GM12878 (cell line): ENCODE results near the gene NEK11. TPM values are rescaled to one million over a fixed set of nuclear protein-coding genes. Genes with fewer than 3 reads are reported as not detected.

Experiments
- ATAC-seq: fragments of 200-7000 bp; cut with Tn5 transposase; 3 replicates; pipeline ENCODE4 v1.9.1; 2020; ENCODE audit warnings: mild to moderate bottlenecking, moderate library complexity
- BruUV-seq: library from RNA; stranded (reverse); fragments of 400-500 nt; replicated peaks from 2 replicates; lab custom pipeline; 2021; lab: Mats Ljungman, UMichigan
- CTCF ChIA-PET: fragments of 300-600 bp; sonication (Branson Sonifier 250); formaldehyde crosslinking; extraction: SDS; loops from one replicate; lab custom pipeline; 2021; ENCODE audit warnings: inconsistent platforms; lab: Yijun Ruan, JAX
- POLR2A ChIA-PET: fragments of 350-600 bp; formaldehyde crosslinking; extraction: SDS; loops from one replicate; lab custom pipeline; 2021; ENCODE audit warnings: inconsistent platforms; lab: Charles Lee
- RAD21 ChIA-PET: fragments of 300-600 bp; sonication (Branson Sonifier 250); formaldehyde crosslinking; loops from one replicate; lab custom pipeline; 2023; ENCODE audit warnings: antibody characterized with exemption; ENCODE audit not compliant: unreplicated experiment; lab: Charles Lee
- SMC1A ChIA-PET: fragments of 300-600 bp; sonication (Branson Sonifier 250); formaldehyde crosslinking; loops from one replicate; lab custom pipeline; 2023; ENCODE audit not compliant: unreplicated experiment, uncharacterized antibody; lab: Charles Lee
- DNase-seq: peaks from one replicate; pipeline ENCODE4 v3.0.0-alpha.2; 2011; ENCODE audit warnings: low read depth, low spot score
- FAIRE-seq: peaks from 3 replicates; lab custom pipeline; 2011; peaks lifted over from hg19 to GRCh38; lab: Jason Lieb, UNC
- H2AFZ ChIP-seq: 2 replicates; pipeline ENCODE4 v1.6.0; 2011; ENCODE audit warnings: low read depth, low read length, control low read depth; ENCODE audit not compliant: control insufficient read depth
- H3K27ac ChIP-seq: 2 replicates; pipeline ENCODE4 v1.5.1; 2011; ENCODE audit warnings: control low read depth; ENCODE audit not compliant: control insufficient read depth, insufficient read depth
- H3K27me3 ChIP-seq, 2 experiments: replicated peaks in 1 of 2; 2 replicates each; pipeline versions ENCODE4 v1.6.0 to v1.6.1; 2011; ENCODE audit warnings: low read length in 1 of 2; ENCODE audit not compliant: control insufficient read depth in 2 of 2, insufficient read depth in 2 of 2
- H3K36me3 ChIP-seq, 2 experiments: 2 replicates each; pipeline ENCODE4 v1.5.1; 2011; ENCODE audit warnings: low read length in 1 of 2; ENCODE audit not compliant: control insufficient read depth in 2 of 2, insufficient read depth in 2 of 2
- H3K4me1 ChIP-seq: 2 replicates; pipeline ENCODE4 v1.6.1; 2011; ENCODE audit warnings: mild to moderate bottlenecking, low read length, moderate library complexity, mixed read lengths; ENCODE audit not compliant: control insufficient read depth, insufficient read depth
- H3K4me2 ChIP-seq: 2 replicates; pipeline ENCODE4 v1.6.0; 2011; ENCODE audit warnings: control low read depth; ENCODE audit not compliant: control insufficient read depth, insufficient read depth
- H3K4me3 ChIP-seq: fragments of 200-600 bp; sonication (generic); 2 replicates; pipeline ENCODE4 v1.5.1; 2016
- H3K79me2 ChIP-seq: 2 replicates; pipeline ENCODE4 v1.6.0; 2011; ENCODE audit warnings: low read length; ENCODE audit not compliant: control insufficient read depth, insufficient read depth
- H3K9ac ChIP-seq: 2 replicates; pipeline ENCODE4 v1.8.0; 2011; ENCODE audit warnings: low read length, control low read depth, mixed read lengths; ENCODE audit not compliant: control insufficient read depth, insufficient read depth
- H3K9me3 ChIP-seq: replicated peaks from 3 replicates; pipeline ENCODE4 v1.5.1; 2011; ENCODE audit warnings: mild to moderate bottlenecking, low read length; ENCODE audit not compliant: control insufficient read depth, insufficient read depth
- H4K20me1 ChIP-seq: 2 replicates; pipeline ENCODE4 v1.6.0; 2011; ENCODE audit not compliant: control insufficient read depth, insufficient read depth
- MTA2 ChIP-seq: fragments of 450-650 bp; IDR thresholded peaks from 2 replicates; pipeline ENCODE4 v1.6.1; 2016; ENCODE audit warnings: low read depth, mild to moderate bottlenecking, moderate library complexity
- PML ChIP-seq: IDR thresholded peaks from 2 replicates; pipeline ENCODE4 v1.6.1; 2012; ENCODE audit warnings: low read length, inconsistent platforms
- RELB ChIP-seq: fragments of 450-650 bp; IDR thresholded peaks from 2 replicates; pipeline ENCODE4 v1.6.1; 2017; ENCODE audit warnings: low read depth, mild to moderate bottlenecking, moderate library complexity
- SRF ChIP-seq, 2 experiments: IDR thresholded peaks; 2 replicates each; pipeline ENCODE4 v1.6.1; 2011; ENCODE audit warnings: low read depth in 2 of 2, low read length in 2 of 2, mild to moderate bottlenecking in 1 of 2, moderate library complexity in 1 of 2
- WRNIP1 ChIP-seq: IDR thresholded peaks from 2 replicates; pipeline ENCODE4 v1.6.1; 2011; ENCODE audit warnings: low read depth, low read length, improper control_type of control experiment, borderline replicate concordance
- whole genome bisulfite sequencing: methylation state at CpG from one replicate; pipeline ENCODE4 v1.1.6; 2016; ENCODE audit warnings: low lambda C conversion rate; ENCODE audit not compliant: insufficient replicate concordance, insufficient coverage; ENCODE audit errors: missing lambda C conversion rate; 5-methylcytosine and 5-hydroxymethylcytosine counted together
- in situ Hi-C: fragments of 300-500 bp; cut with MboI; formaldehyde crosslinking; loops from 9 replicates; pipeline ENCODE4 v1.14.3; 2018; ENCODE audit warnings: mixed read lengths
- intact Hi-C: fragments of 100-400 bp; cut with micrococcal nuclease; formaldehyde crosslinking; loops from one replicate; pipeline ENCODE4 v1.14.2; 2022; ENCODE audit not compliant: unreplicated experiment
- polyA plus RNA-seq, 11 experiments: library from polyadenylated mRNA; depleted of rRNA in 4 of 11; unstranded in 6 of 11; stranded (reverse) in 5 of 11; fragments of >200 nt; fragmentation: Nextera tagmentation in 4 of 11; fragmentation: Illumina TruSeq in 1 of 11; extraction: Ambion mirVana in 4 of 11; extraction: Trizol in 1 of 11; gene quantifications; 1 replicate in 1 of 11; 2 replicates in 10 of 11; pipeline versions ENCODE4 v1.2.1 to v1.2.3, GENCODE V29; 2011 to 2016; ENCODE audit warnings: inconsistent platforms in 2 of 11, missing spikeins in 2 of 11, low read depth in 1 of 11
- total RNA-seq, 4 experiments: library from RNA; depleted of rRNA in 3 of 4; stranded (reverse); fragments of >200 nt in 3 of 4; fragmentation: Illumina TruSeq in 1 of 4; extraction: Trizol in 1 of 4; gene quantifications; 2 replicates each; pipeline versions ENCODE4 v1.2.1 to v1.2.3, GENCODE V29; 2013 to 2021
- TF ChIP-seq, protein P1 (sequence below): fragments of 450-650 bp; IDR thresholded peaks from 2 replicates; pipeline ENCODE4 v1.6.1; 2018; ENCODE audit warnings: mild to moderate bottlenecking, low read depth, moderate library complexity; ENCODE audit not compliant: partially characterized antibody

Gene NEK11
- total and polyA plus RNA-seq, 10 of the 15 experiments (the other 5 are each of a cell fraction or from before 2014, with no cell fraction given) = 0.05 to 0.94 (median 0.36) TPM; not detected in 1

DNA sequence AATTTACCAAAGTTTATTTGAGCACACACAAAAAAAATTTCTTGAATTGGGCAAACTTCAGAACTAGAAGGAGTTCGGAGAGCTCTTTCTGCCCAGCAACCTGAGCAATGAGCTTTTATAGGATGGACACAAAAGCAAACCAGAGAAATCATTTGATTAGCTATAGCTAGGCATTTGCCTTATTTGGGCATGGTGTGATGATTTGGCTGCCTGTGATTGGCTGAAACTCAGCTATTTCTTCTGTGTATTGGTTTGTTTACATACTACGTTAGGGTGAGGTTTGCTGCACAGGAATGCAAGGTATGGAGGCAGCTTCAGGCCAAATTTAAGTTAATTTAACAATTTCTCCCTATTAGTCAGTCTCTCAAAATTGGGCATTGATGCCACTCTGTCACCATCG, 65.1 kb downstream of the NEK11 start:
- intact Hi-C loops = no loop called here

More for the DNA sequence above, 65.1 kb downstream of the NEK11 start:
- CTCF ChIA-PET = interaction anchor here (0.9 kb wide), 1 partner anchor 58 kb away, joined by 3 read pairs; no protein-coding TSS in a partner anchor
- no peaks in the 10 kb centered on the region for H3K27me3 ChIP-seq
- H4K20me1 ChIP-seq = no peaks in the 10 kb centered on the region
- H3K79me2 ChIP-seq = no peaks in the 10 kb centered on the region
- no peak overlapping the region for H3K4me2 ChIP-seq
- no TSS peak for BruUV-seq
- no peaks in the 10 kb centered on the region for H3K9me3 ChIP-seq
- TF ChIP-seq MTA2 (no peak), RELB (no peak), SRF (IDR thresholded peaks at IDR 0.05; ENCODE audit: low read depth in 2 of 2, low read length in 2 of 2) (peak; percentile 69 to 89), WRNIP1 (no peak), PML (no peak)
- TF ChIP-seq, protein P1, sequence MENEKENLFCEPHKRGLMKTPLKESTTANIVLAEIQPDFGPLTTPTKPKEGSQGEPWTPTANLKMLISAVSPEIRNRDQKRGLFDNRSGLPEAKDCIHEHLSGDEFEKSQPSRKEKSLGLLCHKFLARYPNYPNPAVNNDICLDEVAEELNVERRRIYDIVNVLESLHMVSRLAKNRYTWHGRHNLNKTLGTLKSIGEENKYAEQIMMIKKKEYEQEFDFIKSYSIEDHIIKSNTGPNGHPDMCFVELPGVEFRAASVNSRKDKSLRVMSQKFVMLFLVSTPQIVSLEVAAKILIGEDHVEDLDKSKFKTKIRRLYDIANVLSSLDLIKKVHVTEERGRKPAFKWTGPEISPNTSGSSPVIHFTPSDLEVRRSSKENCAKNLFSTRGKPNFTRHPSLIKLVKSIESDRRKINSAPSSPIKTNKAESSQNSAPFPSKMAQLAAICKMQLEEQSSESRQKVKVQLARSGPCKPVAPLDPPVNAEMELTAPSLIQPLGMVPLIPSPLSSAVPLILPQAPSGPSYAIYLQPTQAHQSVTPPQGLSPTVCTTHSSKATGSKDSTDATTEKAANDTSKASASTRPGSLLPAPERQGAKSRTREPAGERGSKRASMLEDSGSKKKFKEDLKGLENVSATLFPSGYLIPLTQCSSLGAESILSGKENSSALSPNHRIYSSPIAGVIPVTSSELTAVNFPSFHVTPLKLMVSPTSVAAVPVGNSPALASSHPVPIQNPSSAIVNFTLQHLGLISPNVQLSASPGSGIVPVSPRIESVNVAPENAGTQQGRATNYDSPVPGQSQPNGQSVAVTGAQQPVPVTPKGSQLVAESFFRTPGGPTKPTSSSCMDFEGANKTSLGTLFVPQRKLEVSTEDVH = no peak
- RAD21 ChIA-PET = no interaction called here
- in situ Hi-C loops = no loop called here
- no peak for DNase-seq
- H3K27ac ChIP-seq = no peak overlapping the region
- no peak; the same call in 2 of the 3 replicates for ATAC-seq
- POLR2A ChIA-PET = no interaction called here
- no peaks in the 10 kb centered on the region for H3K36me3 ChIP-seq
- no peaks in the 10 kb centered on the region for H3K4me1 ChIP-seq
- H3K4me3 ChIP-seq = no peak overlapping the region
- FAIRE-seq = no peak
- no peak overlapping the region for H2AFZ ChIP-seq
- no peak overlapping the region for H3K9ac ChIP-seq
- WGBS = 65% methylated on average over 3 of the region's 3 CpGs
- SMC1A ChIA-PET = interaction anchor here (1.3 kb wide), 1 partner anchor 15 kb away, joined by 3 read pairs; no protein-coding TSS in a partner anchor
